HepG2 (cell line): ENCODE measurements around the gene RUVBL2. TPM values are rescaled to one million over a fixed set of nuclear protein-coding genes. Genes with fewer than 3 reads are reported as not detected.

Experiments used
- AHR ChIP-seq: IDR thresholded peaks from 2 replicates; pipeline ENCODE4 v1.6.1; 2018; ENCODE audit warnings: missing genetic modification reagents, missing compliant biosample characterization
- GTF3A ChIP-seq: sonication (generic); formaldehyde crosslinking; conservative IDR thresholded peaks from 2 replicates; pipeline ENCODE4 v1.4.0; 2020; ENCODE audit warnings: mild to moderate bottlenecking, missing genetic modification reagents
- MAF1 ChIP-seq: sonication (generic); formaldehyde crosslinking; IDR thresholded peaks from 2 replicates; pipeline ENCODE4 v1.5.0; 2020; ENCODE audit warnings: missing genetic modification reagents, borderline replicate concordance
- NFE2 ChIP-seq: sonication (generic); formaldehyde crosslinking; IDR thresholded peaks from 2 replicates; pipeline ENCODE4 v1.4.0; 2020; ENCODE audit warnings: missing genetic modification reagents
- RFX1 ChIP-seq: fragments of 450-650 bp; IDR thresholded peaks from 2 replicates; pipeline ENCODE4 v1.6.1; 2017
- TEAD2 ChIP-seq: sonication (generic); formaldehyde crosslinking; IDR thresholded peaks from 2 replicates; pipeline ENCODE4 v1.9.0; 2021; ENCODE audit warnings: missing genetic modification reagents
- ZC3H13 ChIP-seq: sonication (generic); formaldehyde crosslinking; IDR thresholded peaks from 2 replicates; pipeline ENCODE4 v1.8.1; 2023; ENCODE audit warnings: mild to moderate bottlenecking, missing genetic modification reagents, moderate library complexity
- ZKSCAN8 ChIP-seq: IDR thresholded peaks from 2 replicates; pipeline ENCODE4 v1.6.1; 2016; ENCODE audit warnings: borderline replicate concordance, missing genetic modification reagents, missing compliant biosample characterization
- ZNF292 ChIP-seq: sonication (generic); formaldehyde crosslinking; IDR thresholded peaks from 2 replicates; pipeline ENCODE4 v1.8.1; 2022; ENCODE audit warnings: mild to moderate bottlenecking, low read depth, missing genetic modification reagents, borderline replicate concordance
- ZNF780A ChIP-seq: sonication (generic); formaldehyde crosslinking; IDR thresholded peaks from 2 replicates; pipeline ENCODE4 v1.8.0; 2022; ENCODE audit warnings: mild to moderate bottlenecking, missing genetic modification reagents, moderate library complexity
- ZSCAN29 ChIP-seq: sonication (generic); formaldehyde crosslinking; conservative IDR thresholded peaks from 2 replicates; pipeline ENCODE4 v1.4.0; 2020; ENCODE audit warnings: mild to moderate bottlenecking, missing genetic modification reagents
- polyA plus RNA-seq, 8 experiments: library from polyadenylated mRNA; depleted of rRNA in 3 of 8; stranded (reverse) in 7 of 8; unstranded in 1 of 8; fragments of >200 nt; fragmentation: Illumina TruSeq in 4 of 8; extraction: Trizol in 4 of 8; gene quantifications; 2 replicates each; pipeline versions ENCODE4 v1.2.1 to v1.2.3, GENCODE V29; 2011 to 2016; ENCODE audit warnings: low read depth in 4 of 8, missing spikeins in 1 of 8, mixed read lengths in 1 of 8; ENCODE audit not compliant: insufficient read depth in 1 of 8
- total RNA-seq, 5 experiments: library from RNA; depleted of rRNA; stranded (reverse); fragments of >200 nt; fragmentation: Illumina TruSeq; extraction: Trizol; gene quantifications; 2 replicates each; pipeline ENCODE4 v1.2.3, GENCODE V29; 2016; ENCODE audit warnings: low read depth in 1 of 5
- TF ChIP-seq, protein P1 (sequence below): sonication (generic); formaldehyde crosslinking; IDR thresholded peaks from 2 replicates; pipeline ENCODE4 v1.4.0; 2020; ENCODE audit warnings: missing genetic modification reagents
- TF ChIP-seq, protein P2 (sequence below): sonication (generic); formaldehyde crosslinking; conservative IDR thresholded peaks from 2 replicates; pipeline ENCODE4 v1.5.0; 2020; ENCODE audit warnings: missing genetic modification reagents
- TF ChIP-seq, protein P3 (sequence below): sonication (generic); formaldehyde crosslinking; IDR thresholded peaks from 2 replicates; pipeline ENCODE4 v1.4.0; 2020; ENCODE audit warnings: missing genetic modification reagents
- TF ChIP-seq, protein P4 (sequence below): sonication (generic); formaldehyde crosslinking; IDR thresholded peaks from 2 replicates; pipeline ENCODE4 v1.4.0; 2020; ENCODE audit warnings: missing genetic modification reagents
- TF ChIP-seq, protein P5 (sequence below): sonication (generic); formaldehyde crosslinking; IDR thresholded peaks from 2 replicates; pipeline ENCODE4 v1.5.0; 2020; ENCODE audit warnings: missing genetic modification reagents
- TF ChIP-seq, protein P6 (sequence below): sonication (generic); formaldehyde crosslinking; IDR thresholded peaks from 2 replicates; pipeline ENCODE4 v1.8.0; 2022; ENCODE audit warnings: mild to moderate bottlenecking, missing genetic modification reagents; ENCODE audit not compliant: insufficient replicate concordance

The RUVBL2 gene
- total and polyA plus RNA-seq, 2 of the 13 experiments (the other 11 are each of a cell fraction or from before 2014, with no cell fraction given) = 120 to 122 TPM

DNA sequence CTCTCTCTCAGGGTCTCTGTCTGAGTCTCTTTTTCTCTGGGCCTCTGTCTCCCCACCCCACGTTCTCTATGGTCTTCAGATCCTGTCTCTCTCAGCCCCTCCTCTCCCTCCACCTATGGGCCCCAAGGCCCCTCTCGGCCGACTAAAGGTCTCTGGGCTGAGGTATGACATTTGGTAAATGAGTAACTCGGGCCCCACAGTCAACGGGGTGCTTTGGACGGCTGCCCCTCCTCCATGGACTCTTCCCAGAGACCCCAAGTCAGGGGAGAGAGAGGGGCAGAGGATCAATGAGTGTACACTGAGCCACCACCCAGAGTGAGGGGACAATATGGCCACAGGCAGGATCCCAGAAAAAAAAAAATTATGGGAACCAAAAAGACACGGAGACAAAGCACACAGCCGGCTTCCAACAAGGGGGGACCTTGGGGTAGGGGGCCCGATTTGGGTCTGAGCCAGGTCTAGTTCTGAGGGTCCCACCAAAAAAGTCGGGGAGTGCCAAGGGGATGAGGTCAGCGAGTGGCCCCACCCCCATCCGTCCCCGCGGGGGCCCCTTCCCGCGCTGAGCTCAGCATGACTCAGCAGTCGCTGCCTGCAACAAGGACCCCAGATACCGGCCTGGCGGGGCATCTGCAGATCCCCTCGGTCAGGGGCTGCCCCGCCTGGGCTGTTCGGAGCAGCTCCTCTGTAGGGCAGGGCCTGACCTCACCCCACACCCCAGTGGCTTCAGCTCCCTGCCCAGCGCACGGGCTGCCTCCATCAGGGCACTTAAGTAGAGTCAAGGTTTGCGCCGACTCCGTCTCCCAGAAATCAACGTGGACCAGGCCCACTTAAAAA, 30.1 kb upstream of the RUVBL2 start (continued):
- TF ChIP-seq, protein P1, sequence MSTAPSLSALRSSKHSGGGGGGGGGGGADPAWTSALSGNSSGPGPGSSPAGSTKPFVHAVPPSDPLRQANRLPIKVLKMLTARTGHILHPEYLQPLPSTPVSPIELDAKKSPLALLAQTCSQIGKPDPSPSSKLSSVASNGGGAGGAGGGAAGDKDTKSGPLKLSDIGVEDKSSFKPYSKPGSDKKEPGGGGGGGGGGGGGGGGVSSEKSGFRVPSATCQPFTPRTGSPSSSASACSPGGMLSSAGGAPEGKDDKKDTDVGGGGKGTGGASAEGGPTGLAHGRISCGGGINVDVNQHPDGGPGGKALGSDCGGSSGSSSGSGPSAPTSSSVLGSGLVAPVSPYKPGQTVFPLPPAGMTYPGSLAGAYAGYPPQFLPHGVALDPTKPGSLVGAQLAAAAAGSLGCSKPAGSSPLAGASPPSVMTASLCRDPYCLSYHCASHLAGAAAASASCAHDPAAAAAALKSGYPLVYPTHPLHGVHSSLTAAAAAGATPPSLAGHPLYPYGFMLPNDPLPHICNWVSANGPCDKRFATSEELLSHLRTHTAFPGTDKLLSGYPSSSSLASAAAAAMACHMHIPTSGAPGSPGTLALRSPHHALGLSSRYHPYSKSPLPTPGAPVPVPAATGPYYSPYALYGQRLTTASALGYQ = no peak; the same call in 1 of the 2 replicates
- TF ChIP-seq, protein P2, sequence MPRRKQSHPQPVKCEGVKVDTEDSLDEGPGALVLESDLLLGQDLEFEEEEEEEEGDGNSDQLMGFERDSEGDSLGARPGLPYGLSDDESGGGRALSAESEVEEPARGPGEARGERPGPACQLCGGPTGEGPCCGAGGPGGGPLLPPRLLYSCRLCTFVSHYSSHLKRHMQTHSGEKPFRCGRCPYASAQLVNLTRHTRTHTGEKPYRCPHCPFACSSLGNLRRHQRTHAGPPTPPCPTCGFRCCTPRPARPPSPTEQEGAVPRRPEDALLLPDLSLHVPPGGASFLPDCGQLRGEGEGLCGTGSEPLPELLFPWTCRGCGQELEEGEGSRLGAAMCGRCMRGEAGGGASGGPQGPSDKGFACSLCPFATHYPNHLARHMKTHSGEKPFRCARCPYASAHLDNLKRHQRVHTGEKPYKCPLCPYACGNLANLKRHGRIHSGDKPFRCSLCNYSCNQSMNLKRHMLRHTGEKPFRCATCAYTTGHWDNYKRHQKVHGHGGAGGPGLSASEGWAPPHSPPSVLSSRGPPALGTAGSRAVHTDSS (CRISPR knock-in tag) = no peak
- TF ChIP-seq RFX1 (no peak), AHR (CRISPR knock-in tag) (peak; percentile 70), GTF3A (CRISPR knock-in tag) (no peak), ZNF292 (CRISPR knock-in tag) (no peak), TEAD2 (CRISPR knock-in tag) (no peak), ZKSCAN8 (CRISPR knock-in tag) (peak; percentile 68; the same call in 1 of the 2 replicates), ZSCAN29 (peak; percentile 27; the same call in 1 of the 2 replicates), ZNF780A (CRISPR knock-in tag) (no peak), ZC3H13 (CRISPR knock-in tag) (peak; percentile 74), MAF1 (no peak), NFE2 (CRISPR knock-in tag) (peak; percentile 95)
- TF ChIP-seq, protein P3, sequence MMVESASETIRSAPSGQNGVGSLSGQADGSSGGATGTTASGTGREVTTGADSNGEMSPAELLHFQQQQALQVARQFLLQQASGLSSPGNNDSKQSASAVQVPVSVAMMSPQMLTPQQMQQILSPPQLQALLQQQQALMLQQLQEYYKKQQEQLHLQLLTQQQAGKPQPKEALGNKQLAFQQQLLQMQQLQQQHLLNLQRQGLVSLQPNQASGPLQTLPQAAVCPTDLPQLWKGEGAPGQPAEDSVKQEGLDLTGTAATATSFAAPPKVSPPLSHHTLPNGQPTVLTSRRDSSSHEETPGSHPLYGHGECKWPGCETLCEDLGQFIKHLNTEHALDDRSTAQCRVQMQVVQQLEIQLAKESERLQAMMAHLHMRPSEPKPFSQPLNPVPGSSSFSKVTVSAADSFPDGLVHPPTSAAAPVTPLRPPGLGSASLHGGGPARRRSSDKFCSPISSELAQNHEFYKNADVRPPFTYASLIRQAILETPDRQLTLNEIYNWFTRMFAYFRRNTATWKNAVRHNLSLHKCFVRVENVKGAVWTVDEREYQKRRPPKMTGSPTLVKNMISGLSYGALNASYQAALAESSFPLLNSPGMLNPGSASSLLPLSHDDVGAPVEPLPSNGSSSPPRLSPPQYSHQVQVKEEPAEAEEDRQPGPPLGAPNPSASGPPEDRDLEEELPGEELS (CRISPR knock-in tag) = no peak
- TF ChIP-seq, protein P4, sequence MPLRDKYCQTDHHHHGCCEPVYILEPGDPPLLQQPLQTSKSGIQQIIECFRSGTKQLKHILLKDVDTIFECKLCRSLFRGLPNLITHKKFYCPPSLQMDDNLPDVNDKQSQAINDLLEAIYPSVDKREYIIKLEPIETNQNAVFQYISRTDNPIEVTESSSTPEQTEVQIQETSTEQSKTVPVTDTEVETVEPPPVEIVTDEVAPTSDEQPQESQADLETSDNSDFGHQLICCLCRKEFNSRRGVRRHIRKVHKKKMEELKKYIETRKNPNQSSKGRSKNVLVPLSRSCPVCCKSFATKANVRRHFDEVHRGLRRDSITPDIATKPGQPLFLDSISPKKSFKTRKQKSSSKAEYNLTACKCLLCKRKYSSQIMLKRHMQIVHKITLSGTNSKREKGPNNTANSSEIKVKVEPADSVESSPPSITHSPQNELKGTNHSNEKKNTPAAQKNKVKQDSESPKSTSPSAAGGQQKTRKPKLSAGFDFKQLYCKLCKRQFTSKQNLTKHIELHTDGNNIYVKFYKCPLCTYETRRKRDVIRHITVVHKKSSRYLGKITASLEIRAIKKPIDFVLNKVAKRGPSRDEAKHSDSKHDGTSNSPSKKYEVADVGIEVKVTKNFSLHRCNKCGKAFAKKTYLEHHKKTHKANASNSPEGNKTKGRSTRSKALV (CRISPR knock-in tag) = no peak; the same call in 1 of the 2 replicates
- TF ChIP-seq, protein P5, sequence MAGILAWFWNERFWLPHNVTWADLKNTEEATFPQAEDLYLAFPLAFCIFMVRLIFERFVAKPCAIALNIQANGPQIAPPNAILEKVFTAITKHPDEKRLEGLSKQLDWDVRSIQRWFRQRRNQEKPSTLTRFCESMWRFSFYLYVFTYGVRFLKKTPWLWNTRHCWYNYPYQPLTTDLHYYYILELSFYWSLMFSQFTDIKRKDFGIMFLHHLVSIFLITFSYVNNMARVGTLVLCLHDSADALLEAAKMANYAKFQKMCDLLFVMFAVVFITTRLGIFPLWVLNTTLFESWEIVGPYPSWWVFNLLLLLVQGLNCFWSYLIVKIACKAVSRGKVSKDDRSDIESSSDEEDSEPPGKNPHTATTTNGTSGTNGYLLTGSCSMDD (CRISPR knock-in tag) = no peak
- TF ChIP-seq, protein P6, sequence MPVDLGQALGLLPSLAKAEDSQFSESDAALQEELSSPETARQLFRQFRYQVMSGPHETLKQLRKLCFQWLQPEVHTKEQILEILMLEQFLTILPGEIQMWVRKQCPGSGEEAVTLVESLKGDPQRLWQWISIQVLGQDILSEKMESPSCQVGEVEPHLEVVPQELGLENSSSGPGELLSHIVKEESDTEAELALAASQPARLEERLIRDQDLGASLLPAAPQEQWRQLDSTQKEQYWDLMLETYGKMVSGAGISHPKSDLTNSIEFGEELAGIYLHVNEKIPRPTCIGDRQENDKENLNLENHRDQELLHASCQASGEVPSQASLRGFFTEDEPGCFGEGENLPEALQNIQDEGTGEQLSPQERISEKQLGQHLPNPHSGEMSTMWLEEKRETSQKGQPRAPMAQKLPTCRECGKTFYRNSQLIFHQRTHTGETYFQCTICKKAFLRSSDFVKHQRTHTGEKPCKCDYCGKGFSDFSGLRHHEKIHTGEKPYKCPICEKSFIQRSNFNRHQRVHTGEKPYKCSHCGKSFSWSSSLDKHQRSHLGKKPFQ (CRISPR knock-in tag) = no peak
